GM12878 (cell line): Measurements from ENCODE around the gene CAMK4. TPM values are rescaled to one million over a fixed set of nuclear protein-coding genes. Genes with fewer than 3 reads are reported as not detected.

ENCODE experiments used
- CTCF ChIP-seq, 3 experiments: IDR thresholded peaks in 2 of 3; conservative IDR thresholded peaks in 1 of 3; 2 replicates each; pipeline ENCODE4 v1.5.1; 2011; ENCODE audit warnings: low read depth in 3 of 3, low read length in 3 of 3, mild to moderate bottlenecking in 3 of 3, control low read depth in 2 of 3, moderate library complexity in 2 of 3, inconsistent platforms in 1 of 3, mixed read lengths in 1 of 3; ENCODE audit not compliant: control insufficient read depth in 2 of 3, insufficient read depth in 1 of 3; ENCODE audit errors: extremely low read depth in 1 of 3
- E2F4 ChIP-seq: IDR thresholded peaks from 2 replicates; pipeline ENCODE4 v1.6.1; 2012; ENCODE audit warnings: low read depth, low read length, improper control_type of control experiment
- FOXM1 ChIP-seq: IDR thresholded peaks from 2 replicates; pipeline ENCODE4 v1.6.1; 2012; ENCODE audit warnings: low read depth, mild to moderate bottlenecking, inconsistent platforms, low read length, moderate library complexity
- GABPA ChIP-seq: IDR thresholded peaks from 2 replicates; pipeline ENCODE4 v1.6.1; 2014; ENCODE audit warnings: antibody characterized with exemption, low read depth, mild to moderate bottlenecking, inconsistent platforms
- MTA3 ChIP-seq: IDR thresholded peaks from 2 replicates; pipeline ENCODE4 v1.6.1; 2012; ENCODE audit warnings: low read length, inconsistent platforms, borderline replicate concordance
- NFYB ChIP-seq: IDR thresholded peaks from 2 replicates; pipeline ENCODE4 v1.6.1; 2011; ENCODE audit warnings: low read depth, mild to moderate bottlenecking, low read length, improper control_type of control experiment, moderate library complexity; ENCODE audit not compliant: insufficient read depth
- PKNOX1 ChIP-seq: fragments of 450-650 bp; IDR thresholded peaks from 2 replicates; pipeline ENCODE4 v1.6.1; 2016; ENCODE audit warnings: mild to moderate bottlenecking
- POLR2AphosphoS5 ChIP-seq: IDR thresholded peaks from 2 replicates; pipeline ENCODE4 v1.6.1; 2011; ENCODE audit warnings: mild to moderate bottlenecking, low read length, inconsistent platforms
- SMAD1 ChIP-seq: fragments of 450-650 bp; IDR thresholded peaks from 2 replicates; pipeline ENCODE4 v1.6.1; 2018; ENCODE audit warnings: mild to moderate bottlenecking, low read depth; ENCODE audit not compliant: partially characterized antibody
- SMC3 ChIP-seq: IDR thresholded peaks from 2 replicates; pipeline ENCODE4 v1.6.1; 2011; ENCODE audit warnings: low read length, improper control_type of control experiment, borderline replicate concordance
- ZNF274 ChIP-seq: IDR thresholded peaks from one replicate; pipeline ENCODE4 v1.8.0; 2011; ENCODE audit not compliant: insufficient read length, insufficient read depth
- polyA plus RNA-seq, 11 experiments: library from polyadenylated mRNA; depleted of rRNA in 4 of 11; unstranded in 6 of 11; stranded (reverse) in 5 of 11; fragments of >200 nt; fragmentation: Nextera tagmentation in 4 of 11; fragmentation: Illumina TruSeq in 1 of 11; extraction: Ambion mirVana in 4 of 11; extraction: Trizol in 1 of 11; gene quantifications; 1 replicate in 1 of 11; 2 replicates in 10 of 11; pipeline versions ENCODE4 v1.2.1 to v1.2.3, GENCODE V29; 2011 to 2016; ENCODE audit warnings: inconsistent platforms in 2 of 11, missing spikeins in 2 of 11, low read depth in 1 of 11
- total RNA-seq, 4 experiments: library from RNA; depleted of rRNA in 3 of 4; stranded (reverse); fragments of >200 nt in 3 of 4; fragmentation: Illumina TruSeq in 1 of 4; extraction: Trizol in 1 of 4; gene quantifications; 2 replicates each; pipeline versions ENCODE4 v1.2.1 to v1.2.3, GENCODE V29; 2013 to 2021
- TF ChIP-seq, protein P1 (sequence below): fragments of 450-650 bp; conservative IDR thresholded peaks from 2 replicates; pipeline ENCODE4 v1.6.1; 2017; ENCODE audit warnings: mild to moderate bottlenecking, moderate library complexity
- TF ChIP-seq, protein P2 (sequence below): fragments of 450-650 bp; IDR thresholded peaks from 2 replicates; pipeline ENCODE4 v1.6.1; 2017; ENCODE audit warnings: borderline replicate concordance
- TF ChIP-seq, protein P3 (sequence below): IDR thresholded peaks from 2 replicates; pipeline ENCODE4 v1.6.1; 2012; ENCODE audit warnings: mild to moderate bottlenecking, low read depth, low read length

The CAMK4 gene
- total and polyA plus RNA-seq, 10 of the 15 experiments (the other 5 are each of a cell fraction or from before 2014, with no cell fraction given): 13.3 to 51.9 (median 35.3) TPM

GRCh38 chr5:111254613-111255012, 30.4 kb downstream of the CAMK4 start (continued):
- TF ChIP-seq, protein P1, sequence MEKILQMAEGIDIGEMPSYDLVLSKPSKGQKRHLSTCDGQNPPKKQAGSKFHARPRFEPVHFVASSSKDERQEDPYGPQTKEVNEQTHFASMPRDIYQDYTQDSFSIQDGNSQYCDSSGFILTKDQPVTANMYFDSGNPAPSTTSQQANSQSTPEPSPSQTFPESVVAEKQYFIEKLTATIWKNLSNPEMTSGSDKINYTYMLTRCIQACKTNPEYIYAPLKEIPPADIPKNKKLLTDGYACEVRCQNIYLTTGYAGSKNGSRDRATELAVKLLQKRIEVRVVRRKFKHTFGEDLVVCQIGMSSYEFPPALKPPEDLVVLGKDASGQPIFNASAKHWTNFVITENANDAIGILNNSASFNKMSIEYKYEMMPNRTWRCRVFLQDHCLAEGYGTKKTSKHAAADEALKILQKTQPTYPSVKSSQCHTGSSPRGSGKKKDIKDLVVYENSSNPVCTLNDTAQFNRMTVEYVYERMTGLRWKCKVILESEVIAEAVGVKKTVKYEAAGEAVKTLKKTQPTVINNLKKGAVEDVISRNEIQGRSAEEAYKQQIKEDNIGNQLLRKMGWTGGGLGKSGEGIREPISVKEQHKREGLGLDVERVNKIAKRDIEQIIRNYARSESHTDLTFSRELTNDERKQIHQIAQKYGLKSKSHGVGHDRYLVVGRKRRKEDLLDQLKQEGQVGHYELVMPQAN: no peak
- peak; percentile 99 for TF ChIP-seq FOXM1
- peak; percentile 63 for TF ChIP-seq GABPA
- TF ChIP-seq, protein P2, sequence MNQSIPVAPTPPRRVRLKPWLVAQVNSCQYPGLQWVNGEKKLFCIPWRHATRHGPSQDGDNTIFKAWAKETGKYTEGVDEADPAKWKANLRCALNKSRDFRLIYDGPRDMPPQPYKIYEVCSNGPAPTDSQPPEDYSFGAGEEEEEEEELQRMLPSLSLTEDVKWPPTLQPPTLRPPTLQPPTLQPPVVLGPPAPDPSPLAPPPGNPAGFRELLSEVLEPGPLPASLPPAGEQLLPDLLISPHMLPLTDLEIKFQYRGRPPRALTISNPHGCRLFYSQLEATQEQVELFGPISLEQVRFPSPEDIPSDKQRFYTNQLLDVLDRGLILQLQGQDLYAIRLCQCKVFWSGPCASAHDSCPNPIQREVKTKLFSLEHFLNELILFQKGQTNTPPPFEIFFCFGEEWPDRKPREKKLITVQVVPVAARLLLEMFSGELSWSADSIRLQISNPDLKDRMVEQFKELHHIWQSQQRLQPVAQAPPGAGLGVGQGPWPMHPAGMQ: no peak
- TF ChIP-seq SMAD1: peak; percentile 57
- TF ChIP-seq SMC3: peak; percentile 21; the same call in 1 of the 2 replicates
- TF ChIP-seq CTCF (IDR thresholded peaks at IDR 0.05 in 2 of 3, conservative IDR thresholded peaks at IDR 0.05 in 1 of 3; ENCODE audit: control insufficient read depth in 2 of 3, extremely low read depth in 1 of 3, insufficient read depth in 1 of 3, low read depth in 3 of 3, low read length in 3 of 3): no peak
- TF ChIP-seq, protein P3, sequence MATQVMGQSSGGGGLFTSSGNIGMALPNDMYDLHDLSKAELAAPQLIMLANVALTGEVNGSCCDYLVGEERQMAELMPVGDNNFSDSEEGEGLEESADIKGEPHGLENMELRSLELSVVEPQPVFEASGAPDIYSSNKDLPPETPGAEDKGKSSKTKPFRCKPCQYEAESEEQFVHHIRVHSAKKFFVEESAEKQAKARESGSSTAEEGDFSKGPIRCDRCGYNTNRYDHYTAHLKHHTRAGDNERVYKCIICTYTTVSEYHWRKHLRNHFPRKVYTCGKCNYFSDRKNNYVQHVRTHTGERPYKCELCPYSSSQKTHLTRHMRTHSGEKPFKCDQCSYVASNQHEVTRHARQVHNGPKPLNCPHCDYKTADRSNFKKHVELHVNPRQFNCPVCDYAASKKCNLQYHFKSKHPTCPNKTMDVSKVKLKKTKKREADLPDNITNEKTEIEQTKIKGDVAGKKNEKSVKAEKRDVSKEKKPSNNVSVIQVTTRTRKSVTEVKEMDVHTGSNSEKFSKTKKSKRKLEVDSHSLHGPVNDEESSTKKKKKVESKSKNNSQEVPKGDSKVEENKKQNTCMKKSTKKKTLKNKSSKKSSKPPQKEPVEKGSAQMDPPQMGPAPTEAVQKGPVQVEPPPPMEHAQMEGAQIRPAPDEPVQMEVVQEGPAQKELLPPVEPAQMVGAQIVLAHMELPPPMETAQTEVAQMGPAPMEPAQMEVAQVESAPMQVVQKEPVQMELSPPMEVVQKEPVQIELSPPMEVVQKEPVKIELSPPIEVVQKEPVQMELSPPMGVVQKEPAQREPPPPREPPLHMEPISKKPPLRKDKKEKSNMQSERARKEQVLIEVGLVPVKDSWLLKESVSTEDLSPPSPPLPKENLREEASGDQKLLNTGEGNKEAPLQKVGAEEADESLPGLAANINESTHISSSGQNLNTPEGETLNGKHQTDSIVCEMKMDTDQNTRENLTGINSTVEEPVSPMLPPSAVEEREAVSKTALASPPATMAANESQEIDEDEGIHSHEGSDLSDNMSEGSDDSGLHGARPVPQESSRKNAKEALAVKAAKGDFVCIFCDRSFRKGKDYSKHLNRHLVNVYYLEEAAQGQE: peak; percentile 38; the same call in 1 of the 2 replicates
- peak; percentile 90 for TF ChIP-seq MTA3
- peak; percentile 83 for TF ChIP-seq PKNOX1
- TF ChIP-seq E2F4: no peak
- peak; percentile 72 for TF ChIP-seq POLR2AphosphoS5
- no peak for TF ChIP-seq NFYB
- no peak for TF ChIP-seq ZNF274
